Fibroblast of lung (primary cell): Measurements from ENCODE around the gene DOCK8.

Experiments
- EZH2 ChIP-seq: IDR thresholded peaks from 2 replicates; pipeline ENCODE4 v1.5.1; 2012; ENCODE audit warnings: low read length, control low read depth, mild to moderate bottlenecking; ENCODE audit errors: missing control alignments
- TF ChIP-seq, protein P1 (sequence below), 2 donors: IDR thresholded peaks in 1 of 2; conservative IDR thresholded peaks in 1 of 2; 1 replicate in 1 of 2; 2 replicates in 1 of 2; pipeline ENCODE4 v1.5.1; 2011 to 2012; ENCODE audit warnings: low read length in 2 of 2, control low read depth in 1 of 2, inconsistent platforms in 1 of 2, low read depth in 1 of 2, mild to moderate bottlenecking in 1 of 2

GRCh38 chr9:373759-374206 lies 159.1 kb downstream of the DOCK8 start:
- TF ChIP-seq, protein P1, sequence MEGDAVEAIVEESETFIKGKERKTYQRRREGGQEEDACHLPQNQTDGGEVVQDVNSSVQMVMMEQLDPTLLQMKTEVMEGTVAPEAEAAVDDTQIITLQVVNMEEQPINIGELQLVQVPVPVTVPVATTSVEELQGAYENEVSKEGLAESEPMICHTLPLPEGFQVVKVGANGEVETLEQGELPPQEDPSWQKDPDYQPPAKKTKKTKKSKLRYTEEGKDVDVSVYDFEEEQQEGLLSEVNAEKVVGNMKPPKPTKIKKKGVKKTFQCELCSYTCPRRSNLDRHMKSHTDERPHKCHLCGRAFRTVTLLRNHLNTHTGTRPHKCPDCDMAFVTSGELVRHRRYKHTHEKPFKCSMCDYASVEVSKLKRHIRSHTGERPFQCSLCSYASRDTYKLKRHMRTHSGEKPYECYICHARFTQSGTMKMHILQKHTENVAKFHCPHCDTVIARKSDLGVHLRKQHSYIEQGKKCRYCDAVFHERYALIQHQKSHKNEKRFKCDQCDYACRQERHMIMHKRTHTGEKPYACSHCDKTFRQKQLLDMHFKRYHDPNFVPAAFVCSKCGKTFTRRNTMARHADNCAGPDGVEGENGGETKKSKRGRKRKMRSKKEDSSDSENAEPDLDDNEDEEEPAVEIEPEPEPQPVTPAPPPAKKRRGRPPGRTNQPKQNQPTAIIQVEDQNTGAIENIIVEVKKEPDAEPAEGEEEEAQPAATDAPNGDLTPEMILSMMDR (conservative IDR thresholded peaks at IDR 0.05 in 1 of 2, IDR thresholded peaks at IDR 0.05 in 1 of 2; ENCODE audit: low read depth in 1 of 2, low read length in 2 of 2) = no peak
- no peak for TF ChIP-seq EZH2
